HFF-Myc (cell line): ENCODE data around the gene KCND1.

ENCODE experiments used
- DNase-seq: peaks from one replicate; pipeline ENCODE4 v3.0.0-alpha.2; 2011; ENCODE audit warnings: low read depth; ENCODE audit errors: extremely low read depth
- H3K4me3 ChIP-seq: replicated peaks from 2 replicates; pipeline ENCODE4 v1.5.1; 2011; ENCODE audit warnings: low read depth, mild to moderate bottlenecking, control low read depth, low read length
- CTCF ChIP-seq: IDR thresholded peaks from 2 replicates; pipeline ENCODE4 v1.5.1; 2012; ENCODE audit warnings: mild to moderate bottlenecking, low read depth, low read length, control low read depth; ENCODE audit errors: missing control alignments

Gene KCND1

GRCh38 chrX:48933757-48934156 lies 37.9 kb downstream of the KCND1 start:
- DNase-seq = no peak
- H3K4me3 ChIP-seq = no peak overlapping the region
- no peak for TF ChIP-seq CTCF

GRCh38 chrX:48927736-48928382 lies 43.8 kb downstream of the KCND1 start:
- no peak for TF ChIP-seq CTCF
- no peak for DNase-seq
- no peak overlapping the region for H3K4me3 ChIP-seq

- H3K4me3 ChIP-seq = no peak overlapping the region
- DNase-seq = no peak
- no peak for TF ChIP-seq CTCF
These were observed 44.5 kb downstream of the KCND1 start for GRCh38 chrX:48927123-48927522.

GRCh38 chrX:48924270-48924669 lies 47.4 kb downstream of the KCND1 start:
- DNase-seq = no peak
- H3K4me3 ChIP-seq = no peak overlapping the region
- no peak for TF ChIP-seq CTCF

GRCh38 chrX:48923771-48924170 lies 47.9 kb downstream of the KCND1 start:
- no peak for DNase-seq
- no peak overlapping the region for H3K4me3 ChIP-seq
- TF ChIP-seq CTCF = no peak

GRCh38 chrX:48920718-48921104 lies 50.9 kb downstream of the KCND1 start:
- DNase-seq = no peak
- no peak for TF ChIP-seq CTCF
- no peak overlapping the region for H3K4me3 ChIP-seq
